Measurements from ENCODE around the gene TRIM15.

Gene TRIM15

GRCh38 chr6:30175765-30176164, 12.4 kb downstream of the TRIM15 start:
- no peak overlapping the region for H2AK5ac ChIP-seq (ENCODE audit: low read depth, low read length)
- no peak overlapping the region for H2BK15ac ChIP-seq (ENCODE audit: low read length)
- no peak overlapping the region for H3K9ac ChIP-seq (ENCODE audit: low read depth, low read length, poor library complexity)
- H3K23ac ChIP-seq (ENCODE audit: low read depth, low read length, poor library complexity): no peak overlapping the region
- H3K4me3 ChIP-seq (ENCODE audit: low read length in 2 of 2): no peak overlapping the region
- H4K8ac ChIP-seq (ENCODE audit: low read depth, low read length): no peak overlapping the region
- H3K14ac ChIP-seq (ENCODE audit: low read length): no peak overlapping the region
- peaks cover 0 to 55% (median 17%) of the 10 kb centered on the region in 3 experiments for H3K27me3 ChIP-seq (ENCODE audit: control insufficient read depth in 3 of 3, insufficient read depth in 3 of 3, low read depth in 1 of 3, low read length in 3 of 3)
- H3K27ac ChIP-seq (replicated peaks; ENCODE audit: low read length): no peak overlapping the region
- no peak overlapping the region for H3K4me2 ChIP-seq (ENCODE audit: insufficient read depth, low read length, poor library complexity, severe bottlenecking)
- no peak overlapping the region for H3K18ac ChIP-seq (ENCODE audit: low read length)
- H3K4ac ChIP-seq (ENCODE audit: low read length): no peak overlapping the region
- H2BK5ac ChIP-seq (ENCODE audit: low read length): no peak overlapping the region
- no peak overlapping the region for H4K91ac ChIP-seq (ENCODE audit: low read depth, low read length, poor library complexity)
- no peak overlapping the region for H2BK12ac ChIP-seq (ENCODE audit: low read length)
- DNase-seq (ENCODE audit: low spot score): no peak
- peaks cover 0 to 2% of the 10 kb centered on the region in 2 donors for H3K4me1 ChIP-seq (ENCODE audit: control insufficient read depth in 2 of 2, insufficient read depth in 1 of 2, low read depth in 1 of 2, low read length in 2 of 2)
- WGBS, 2 donors (ENCODE audit: extremely low coverage in 2 of 2, insufficient read length in 2 of 2, insufficient replicate concordance in 1 of 2): no CpG with 5 or more reads among the region's 2 CpGs
- no peak overlapping the region for H2AFZ ChIP-seq (ENCODE audit: low read length)
- no peak overlapping the region for H2BK120ac ChIP-seq (ENCODE audit: low read depth, low read length)
- peaks cover 0 to 8% of the 10 kb centered on the region in 2 donors for H3K9me3 ChIP-seq (replicated peaks in 1 of 2; ENCODE audit: control insufficient read depth in 2 of 2, insufficient read depth in 1 of 2, low read depth in 1 of 2, low read length in 2 of 2)
- no peaks in the 10 kb centered on the region for H3K36me3 ChIP-seq (replicated peaks in 1 of 2; ENCODE audit: control insufficient read depth in 2 of 2, insufficient read depth in 2 of 2, low read length in 2 of 2)
- H3K79me1 ChIP-seq (ENCODE audit: low read depth, low read length): no peaks in the 10 kb centered on the region

GRCh38 chr6:30178837-30179236, 15.5 kb downstream of the TRIM15 start:
- H3K4me2 ChIP-seq (ENCODE audit: insufficient read depth, low read length, poor library complexity, severe bottlenecking): no peak overlapping the region
- no peak overlapping the region for H4K91ac ChIP-seq (ENCODE audit: low read depth, low read length, poor library complexity)
- H2AFZ ChIP-seq (ENCODE audit: low read length): no peak overlapping the region
- no peak overlapping the region for H3K9ac ChIP-seq (ENCODE audit: low read depth, low read length, poor library complexity)
- H2BK120ac ChIP-seq (ENCODE audit: low read depth, low read length): no peak overlapping the region
- no peak for DNase-seq (ENCODE audit: low spot score)
- no peak overlapping the region for H3K4ac ChIP-seq (ENCODE audit: low read length)
- H4K8ac ChIP-seq (ENCODE audit: low read depth, low read length): no peak overlapping the region
- H3K4me1 ChIP-seq (ENCODE audit: control insufficient read depth in 2 of 2, insufficient read depth in 1 of 2, low read depth in 1 of 2, low read length in 2 of 2): no peaks in the 10 kb centered on the region
- no peak overlapping the region for H3K23ac ChIP-seq (ENCODE audit: low read depth, low read length, poor library complexity)
- no peak overlapping the region for H3K27ac ChIP-seq (replicated peaks; ENCODE audit: low read length)
- no peak overlapping the region for H3K18ac ChIP-seq (ENCODE audit: low read length)
- no peaks in the 10 kb centered on the region for H3K36me3 ChIP-seq (replicated peaks in 1 of 2; ENCODE audit: control insufficient read depth in 2 of 2, insufficient read depth in 2 of 2, low read length in 2 of 2)
- no peaks in the 10 kb centered on the region for H3K79me1 ChIP-seq (ENCODE audit: low read depth, low read length)
- H3K27me3 ChIP-seq (ENCODE audit: control insufficient read depth in 3 of 3, insufficient read depth in 3 of 3, low read depth in 1 of 3, low read length in 3 of 3): peaks cover 0 to 26% (median 0%) of the 10 kb centered on the region in 3 experiments
- no peak overlapping the region for H2AK5ac ChIP-seq (ENCODE audit: low read depth, low read length)
- H2BK12ac ChIP-seq (ENCODE audit: low read length): no peak overlapping the region
- H3K14ac ChIP-seq (ENCODE audit: low read length): no peak overlapping the region
- peaks cover 6 to 8% of the 10 kb centered on the region in 2 donors for H3K9me3 ChIP-seq (replicated peaks in 1 of 2; ENCODE audit: control insufficient read depth in 2 of 2, insufficient read depth in 1 of 2, low read depth in 1 of 2, low read length in 2 of 2)
- H2BK5ac ChIP-seq (ENCODE audit: low read length): no peak overlapping the region
- no CpG with 5 or more reads among the region's 1 CpG for WGBS, 2 donors (ENCODE audit: extremely low coverage in 2 of 2, insufficient read length in 2 of 2, insufficient replicate concordance in 1 of 2)
- H2BK15ac ChIP-seq (ENCODE audit: low read length): no peak overlapping the region
- no peak overlapping the region for H3K4me3 ChIP-seq (ENCODE audit: low read length in 2 of 2)

- Histone ChIP-seq H3K4me3 (ENCODE audit: low read length in 2 of 2) (no peak overlapping the region), H3K27ac (replicated peaks; ENCODE audit: low read length) (no peak overlapping the region), H4K8ac (ENCODE audit: low read depth, low read length) (no peak overlapping the region), H3K36me3 (replicated peaks in 1 of 2; ENCODE audit: control insufficient read depth in 2 of 2, insufficient read depth in 2 of 2, low read length in 2 of 2) (peaks cover 0 to 8% of the 10 kb centered on the region in 2 donors), H3K23ac (ENCODE audit: low read depth, low read length, poor library complexity) (no peak overlapping the region), H4K91ac (ENCODE audit: low read depth, low read length, poor library complexity) (no peak overlapping the region), H2BK12ac (ENCODE audit: low read length) (no peak overlapping the region), H3K4ac (ENCODE audit: low read length) (no peak overlapping the region), H2AK5ac (ENCODE audit: low read depth, low read length) (no peak overlapping the region), H3K18ac (ENCODE audit: low read length) (no peak overlapping the region), H2BK15ac (ENCODE audit: low read length) (no peak overlapping the region), H3K27me3 (ENCODE audit: control insufficient read depth in 3 of 3, insufficient read depth in 3 of 3, low read depth in 1 of 3, low read length in 3 of 3) (peaks cover 0 to 13% (median 0%) of the 10 kb centered on the region in 3 experiments), H3K4me2 (ENCODE audit: insufficient read depth, low read length, poor library complexity, severe bottlenecking) (no peak overlapping the region), H3K4me1 (ENCODE audit: control insufficient read depth in 2 of 2, insufficient read depth in 1 of 2, low read depth in 1 of 2, low read length in 2 of 2) (no peaks in the 10 kb centered on the region), H2BK5ac (ENCODE audit: low read length) (no peak overlapping the region), H2BK120ac (ENCODE audit: low read depth, low read length) (no peak overlapping the region), H3K9ac (ENCODE audit: low read depth, low read length, poor library complexity) (no peak overlapping the region), H2AFZ (ENCODE audit: low read length) (no peak overlapping the region), H3K9me3 (replicated peaks in 1 of 2; ENCODE audit: control insufficient read depth in 2 of 2, insufficient read depth in 1 of 2, low read depth in 1 of 2, low read length in 2 of 2) (peaks cover 6 to 8% of the 10 kb centered on the region in 2 donors), H3K14ac (ENCODE audit: low read length) (no peak overlapping the region), H3K79me1 (ENCODE audit: low read depth, low read length) (no peaks in the 10 kb centered on the region)
- DNase-seq (ENCODE audit: low spot score): no peak
- no CpG with 5 or more reads among the region's 1 CpG for WGBS, 2 donors (ENCODE audit: extremely low coverage in 2 of 2, insufficient read length in 2 of 2, insufficient replicate concordance in 1 of 2)
Observed at GRCh38 chr6:30180145-30180544, 16.8 kb downstream of the TRIM15 start.

- no peak overlapping the region for H2BK12ac ChIP-seq (ENCODE audit: low read length)
- H3K4me3 ChIP-seq (ENCODE audit: low read length in 2 of 2): no peak overlapping the region
- no peak overlapping the region for H3K4me2 ChIP-seq (ENCODE audit: insufficient read depth, low read length, poor library complexity, severe bottlenecking)
- no peak overlapping the region for H3K4ac ChIP-seq (ENCODE audit: low read length)
- no peak overlapping the region for H3K23ac ChIP-seq (ENCODE audit: low read depth, low read length, poor library complexity)
- no peak overlapping the region for H2BK5ac ChIP-seq (ENCODE audit: low read length)
- peaks cover 7 to 8% of the 10 kb centered on the region in 2 donors for H3K9me3 ChIP-seq (replicated peaks in 1 of 2; ENCODE audit: control insufficient read depth in 2 of 2, insufficient read depth in 1 of 2, low read depth in 1 of 2, low read length in 2 of 2)
- no peaks in the 10 kb centered on the region for H3K79me1 ChIP-seq (ENCODE audit: low read depth, low read length)
- no peak overlapping the region for H2BK15ac ChIP-seq (ENCODE audit: low read length)
- no peak overlapping the region for H2BK120ac ChIP-seq (ENCODE audit: low read depth, low read length)
- no peak overlapping the region for H2AK5ac ChIP-seq (ENCODE audit: low read depth, low read length)
- peaks cover 13 to 46% of the 10 kb centered on the region in 2 donors for H3K36me3 ChIP-seq (replicated peaks in 1 of 2; ENCODE audit: control insufficient read depth in 2 of 2, insufficient read depth in 2 of 2, low read length in 2 of 2)
- H4K8ac ChIP-seq (ENCODE audit: low read depth, low read length): no peak overlapping the region
- H3K9ac ChIP-seq (ENCODE audit: low read depth, low read length, poor library complexity): no peak overlapping the region
- no peaks in the 10 kb centered on the region for H3K4me1 ChIP-seq (ENCODE audit: control insufficient read depth in 2 of 2, insufficient read depth in 1 of 2, low read depth in 1 of 2, low read length in 2 of 2)
- no peak overlapping the region for H3K14ac ChIP-seq (ENCODE audit: low read length)
- no peak overlapping the region for H3K18ac ChIP-seq (ENCODE audit: low read length)
- H3K27ac ChIP-seq (replicated peaks; ENCODE audit: low read length): no peak overlapping the region
- H2AFZ ChIP-seq (ENCODE audit: low read length): no peak overlapping the region
- DNase-seq (ENCODE audit: low spot score): no peak
- no peaks in the 10 kb centered on the region for H3K27me3 ChIP-seq (ENCODE audit: control insufficient read depth in 3 of 3, insufficient read depth in 3 of 3, low read depth in 1 of 3, low read length in 3 of 3)
- no CpG with 5 or more reads among the region's 5 CpGs for WGBS, 2 donors (ENCODE audit: extremely low coverage in 2 of 2, insufficient read length in 2 of 2, insufficient replicate concordance in 1 of 2)
- no peak overlapping the region for H4K91ac ChIP-seq (ENCODE audit: low read depth, low read length, poor library complexity)
Observed at GRCh38 chr6:30184417-30185031, 21.2 kb downstream of the TRIM15 start.

Data from neuronal stem cell (in vitro differentiated cells).